HG03457 (cell line): ENCODE results near the gene USP40.

ENCODE experiments used
- ATAC-seq: cut with Tn5 transposase; IDR thresholded peaks from one replicate; pipeline ENCODE4 v1.9.1; 2021; ENCODE audit warnings: moderate number of reproducible peaks; ENCODE audit not compliant: unreplicated experiment

The USP40 gene

GRCh38 chr2:233563663-233564430 lies 2.7 kb downstream of the USP40 start:
- ATAC-seq, result no peak

DNA sequence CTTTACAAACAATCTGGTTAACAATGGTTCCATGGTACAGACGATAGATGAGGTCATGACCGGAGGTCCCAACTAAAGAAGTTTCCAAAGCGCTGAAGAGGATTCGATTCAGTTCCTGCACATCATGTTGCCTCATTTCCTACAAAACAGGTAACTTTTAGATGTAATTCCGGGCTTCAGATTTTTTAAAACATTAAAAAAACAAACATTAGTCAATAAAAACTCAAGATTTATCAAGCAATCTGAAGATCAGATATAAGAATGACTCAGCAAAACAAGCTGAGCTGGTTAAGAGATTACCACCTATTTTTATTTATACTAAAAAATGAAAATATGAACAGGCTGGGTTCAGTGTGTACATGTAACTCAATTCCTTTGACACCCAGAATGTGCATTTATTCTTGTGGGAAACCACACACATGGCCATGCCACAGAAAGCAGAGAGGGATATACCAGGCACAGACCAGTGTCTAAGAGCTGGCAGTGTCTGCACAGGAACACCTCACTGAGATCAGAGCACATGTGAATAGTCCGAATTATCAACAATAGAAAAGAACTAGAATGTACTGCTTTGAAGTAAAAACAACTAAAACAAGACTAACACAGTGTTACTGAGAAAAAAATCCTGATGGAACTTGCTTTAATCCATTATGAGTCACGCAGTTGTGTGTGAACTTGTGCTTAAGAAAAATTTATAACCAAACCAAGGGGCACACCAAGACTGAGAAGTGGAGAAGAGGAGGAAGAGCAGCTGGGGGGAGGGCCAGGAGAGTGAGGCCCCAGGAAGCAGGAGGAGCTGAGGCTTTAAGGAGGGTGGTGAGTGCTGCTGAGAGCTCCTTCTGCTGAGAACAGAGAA lies 9.5 kb downstream of the USP40 start:
- ATAC-seq, result no peak

- no peak for ATAC-seq
Measured at GRCh38 chr2:233553366-233553765, 13.2 kb downstream of the USP40 start.

DNA sequence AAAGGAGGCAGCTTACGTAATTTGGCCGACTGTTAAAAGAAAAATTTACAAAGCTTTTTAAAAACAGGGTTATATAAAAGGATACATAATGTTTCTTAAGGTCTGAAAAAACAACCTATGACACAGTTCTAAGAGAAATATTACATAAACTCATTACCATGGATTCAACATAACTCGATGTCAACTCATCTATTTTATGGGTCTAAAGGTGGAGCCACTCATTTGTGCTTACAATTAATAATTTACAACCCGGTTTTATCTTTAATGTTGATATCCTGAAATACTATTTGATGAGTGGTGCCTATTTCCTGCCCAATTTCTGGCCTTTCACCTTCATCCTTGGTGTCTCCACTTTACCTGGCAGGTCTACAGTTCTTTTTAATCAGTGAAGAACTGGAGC lies 15.1 kb downstream of the USP40 start:
- no peak for ATAC-seq

- no peak for ATAC-seq
Measured at GRCh38 chr2:233546774-233547173, 19.8 kb downstream of the USP40 start.

DNA sequence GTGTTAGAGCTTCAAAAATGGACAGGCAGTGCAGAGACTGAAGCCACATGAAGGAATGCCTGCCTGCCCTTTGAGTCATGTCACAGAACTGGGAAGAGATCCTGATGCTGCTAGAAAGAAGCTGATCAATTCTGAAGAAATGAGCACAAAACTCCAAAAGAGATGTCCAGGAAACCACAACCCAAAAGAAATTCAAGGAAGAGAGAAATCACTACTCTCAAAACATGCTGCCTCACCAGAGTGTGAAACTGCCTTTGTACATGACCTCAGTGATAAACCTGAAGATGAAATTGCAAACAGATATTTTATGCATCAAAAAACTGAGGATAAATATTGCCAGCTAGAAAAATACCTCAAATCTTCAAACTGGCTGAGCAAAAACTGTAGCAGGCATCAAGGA lies 20.5 kb downstream of the USP40 start:
- ATAC-seq, result no peak

DNA sequence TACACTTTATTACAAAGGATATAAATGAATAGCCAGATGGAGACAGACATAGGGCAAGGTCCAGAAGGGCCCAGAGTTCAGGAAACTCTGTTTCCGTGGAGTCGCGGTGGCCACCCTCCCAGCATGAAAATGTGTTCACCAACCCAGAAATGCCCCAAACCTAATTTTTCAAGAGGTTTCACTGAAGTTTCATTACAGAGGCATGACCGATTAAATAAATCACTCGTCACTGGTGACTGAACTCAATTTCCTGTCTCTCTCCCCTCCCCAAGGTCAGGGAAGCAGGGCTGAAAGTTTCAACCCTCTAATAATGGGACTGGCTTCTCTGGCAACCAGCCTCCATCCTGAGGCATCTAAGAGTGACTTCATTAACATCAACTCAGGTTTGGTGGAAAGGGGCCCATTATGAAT lies 22.4 kb downstream of the USP40 start:
- ATAC-seq, result no peak

DNA sequence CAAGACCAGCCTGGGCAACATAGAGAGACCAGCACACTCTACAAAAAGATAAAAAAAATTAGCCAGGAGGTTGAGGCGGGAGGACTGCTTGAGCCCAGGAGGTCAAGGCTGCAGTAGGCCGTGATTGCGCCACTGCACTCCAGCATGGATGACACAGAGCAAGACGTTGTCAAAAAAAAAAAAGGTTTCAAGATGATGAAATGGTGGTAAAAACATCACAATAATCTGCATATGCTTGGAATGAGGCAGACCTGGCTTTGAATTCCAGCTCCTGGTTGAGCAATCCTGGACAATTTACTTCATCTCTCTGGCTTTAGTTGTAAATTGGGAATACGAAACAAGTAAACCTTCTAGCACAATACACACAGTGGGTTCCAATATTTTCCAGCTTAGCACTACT lies 24.1 kb downstream of the USP40 start:
- no peak for ATAC-seq

DNA sequence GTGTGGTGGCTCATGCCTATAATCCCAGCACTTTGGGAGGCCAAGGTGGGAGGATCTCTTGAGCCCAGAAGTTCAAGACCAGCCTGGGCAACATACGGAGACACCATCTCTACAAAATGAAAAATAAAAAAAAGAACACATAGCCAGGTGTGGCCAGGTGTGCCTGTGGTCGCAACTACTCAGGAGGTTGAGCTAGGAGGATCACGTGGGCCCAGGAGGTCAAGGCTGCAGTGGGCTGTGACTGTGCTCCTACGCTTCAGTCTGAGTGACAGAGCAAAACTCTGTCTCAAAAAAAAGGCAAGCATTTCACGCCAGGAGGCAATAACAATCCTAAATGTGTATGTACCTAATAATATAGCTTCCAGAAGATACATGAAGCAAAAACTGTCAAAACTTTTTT lies 27.8 kb downstream of the USP40 start:
- ATAC-seq, result no peak

DNA sequence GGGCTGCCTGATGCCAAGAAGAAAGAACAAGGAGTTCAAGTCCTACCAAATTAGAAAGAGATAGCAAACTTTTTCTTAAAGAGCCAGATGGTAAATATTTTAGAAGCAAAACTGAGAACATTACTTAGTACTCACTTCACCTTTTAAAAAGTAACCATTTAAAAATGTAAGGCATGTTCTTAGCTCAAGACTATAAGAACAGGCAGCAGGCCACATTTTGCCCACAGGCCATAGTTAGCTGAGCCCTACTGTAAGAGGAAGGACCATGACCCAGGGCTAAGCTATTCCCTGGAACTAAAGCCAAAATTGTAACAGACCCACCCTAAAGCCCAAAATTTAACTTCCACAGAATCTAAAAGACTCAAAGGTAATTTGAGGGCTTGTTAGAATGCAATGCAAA lies 31.3 kb downstream of the USP40 start:
- ATAC-seq, result no peak

DNA sequence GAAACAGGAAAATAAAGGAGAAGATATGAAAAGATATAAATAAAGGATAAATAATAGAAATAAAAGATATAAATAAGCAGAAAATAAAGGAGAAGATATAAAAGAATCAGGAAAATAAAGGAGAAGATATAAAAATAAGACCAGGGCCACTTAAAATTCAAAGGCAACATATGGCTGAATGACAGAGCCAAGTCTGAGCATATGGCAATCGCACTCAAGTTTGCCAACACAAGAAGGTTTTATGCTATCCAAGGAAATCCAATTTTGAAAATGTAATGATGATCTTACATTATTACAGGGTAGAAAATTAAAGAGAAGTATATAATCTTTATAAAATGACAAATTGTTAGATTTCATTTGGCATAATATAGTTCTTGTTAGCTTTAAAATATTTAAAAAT lies 33.6 kb downstream of the USP40 start:
- ATAC-seq, result no peak

GRCh38 chr2:233531955-233532354 lies 34.6 kb downstream of the USP40 start:
- no peak for ATAC-seq

- ATAC-seq, result no peak
Measured at GRCh38 chr2:233530381-233530780, 36.2 kb downstream of the USP40 start.

DNA sequence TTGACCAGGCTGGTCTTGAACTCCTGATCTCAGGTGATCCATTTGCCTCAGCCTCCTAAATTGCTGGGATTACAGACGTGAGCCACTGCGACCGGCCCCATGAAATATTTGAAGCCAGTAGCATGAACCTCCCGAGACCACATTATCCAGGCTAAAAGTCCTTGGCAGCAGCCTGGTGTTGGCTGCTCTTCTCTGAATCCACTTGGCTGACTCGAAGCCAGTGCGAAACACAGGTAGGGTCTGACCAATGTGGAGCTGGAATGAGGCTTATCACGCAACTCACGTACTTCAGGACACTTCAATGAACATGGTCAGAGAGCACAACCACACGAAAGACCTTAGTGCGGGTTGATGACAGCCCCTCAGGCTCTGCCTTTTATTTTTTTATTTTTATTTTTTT lies 38.4 kb downstream of the USP40 start:
- ATAC-seq, result no peak

GRCh38 chr2:233525791-233526190 lies 40.8 kb downstream of the USP40 start:
- no peak for ATAC-seq

DNA sequence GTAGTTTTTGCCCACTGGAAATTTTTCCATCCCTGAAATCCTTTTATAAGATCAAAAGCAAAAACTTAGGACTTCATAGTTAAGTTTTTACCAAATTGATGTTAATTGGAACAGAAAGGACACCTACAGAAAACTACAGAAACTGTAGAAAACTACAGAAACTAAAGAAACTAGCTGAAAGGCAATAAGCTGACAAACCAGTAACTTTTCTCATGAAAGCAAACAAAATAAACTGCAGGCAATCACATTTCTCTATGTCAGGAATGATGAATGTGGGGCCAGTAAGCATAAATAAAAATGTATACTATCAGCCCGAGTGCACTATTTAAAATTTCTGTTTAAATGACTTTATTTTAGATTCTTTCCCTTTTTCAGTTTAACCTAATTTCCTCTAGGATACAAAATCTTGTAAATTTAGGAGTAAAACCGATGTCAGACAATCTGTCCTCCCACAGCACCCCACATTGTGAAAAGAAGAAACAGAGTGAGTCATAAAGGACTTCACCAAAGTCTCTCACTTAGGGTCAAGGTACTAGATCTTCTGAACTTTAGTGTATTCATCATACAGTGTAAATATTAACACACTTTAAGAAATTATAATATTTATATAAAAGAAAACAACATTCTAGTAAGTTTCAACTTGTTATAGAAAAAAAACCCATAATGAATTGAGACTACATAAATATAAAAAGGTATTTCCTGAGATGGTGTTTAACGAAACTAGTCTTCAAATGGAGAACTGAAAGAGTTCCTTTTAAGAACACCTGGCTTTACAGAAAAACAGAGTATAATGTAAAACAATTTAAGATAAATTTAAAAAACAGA lies 46.6 kb downstream of the USP40 start:
- peak; percentile 74 for ATAC-seq

DNA sequence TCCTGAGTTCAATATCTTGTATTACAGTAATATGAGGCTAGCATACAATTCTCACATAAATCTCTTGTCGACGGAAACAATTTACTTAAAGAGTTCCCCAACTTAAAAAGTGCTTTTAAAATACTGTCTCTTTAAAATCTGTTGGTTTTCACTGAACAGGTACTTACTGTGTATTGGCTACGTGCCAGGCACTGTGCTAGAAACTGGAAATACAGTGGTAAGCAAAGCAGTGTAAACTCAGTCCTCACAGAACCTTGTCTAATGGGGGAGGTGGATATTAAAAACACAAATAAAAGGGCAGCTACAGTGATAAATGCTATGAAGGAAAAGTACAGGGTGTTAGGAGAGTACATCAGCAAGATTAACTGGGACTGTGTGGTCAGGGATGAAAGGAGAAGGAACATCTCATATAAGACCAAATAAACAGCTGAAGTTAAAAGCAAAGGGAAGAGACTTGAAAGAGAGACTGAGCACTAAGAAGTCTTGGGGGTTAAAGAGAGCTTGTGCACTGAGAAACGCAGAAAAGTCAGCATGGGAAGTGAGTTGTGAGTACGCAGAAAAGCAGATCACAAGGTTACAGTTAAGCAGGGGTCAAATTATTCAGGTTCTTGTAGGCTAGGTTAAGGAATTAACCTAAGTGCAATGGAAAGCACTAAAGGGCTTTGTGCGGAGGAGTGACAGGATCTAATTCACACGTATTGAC lies 52.5 kb downstream of the USP40 start:
- no peak for ATAC-seq

GRCh38 chr2:233503947-233504637 lies 62.5 kb downstream of the USP40 start:
- ATAC-seq, result peak; percentile 57

- ATAC-seq, result no peak
Measured at GRCh38 chr2:233503481-233503880, 63.1 kb downstream of the USP40 start.
